Measurements from ENCODE around the gene ICOS. TPM values are rescaled to one million over a fixed set of nuclear protein-coding genes. Genes with fewer than 3 reads are reported as not detected.

The ICOS gene
- total and polyA plus RNA-seq, 9 of the 15 experiments (the other 6 are each of a cell fraction or from before 2014, with no cell fraction given) = not detected

DNA sequence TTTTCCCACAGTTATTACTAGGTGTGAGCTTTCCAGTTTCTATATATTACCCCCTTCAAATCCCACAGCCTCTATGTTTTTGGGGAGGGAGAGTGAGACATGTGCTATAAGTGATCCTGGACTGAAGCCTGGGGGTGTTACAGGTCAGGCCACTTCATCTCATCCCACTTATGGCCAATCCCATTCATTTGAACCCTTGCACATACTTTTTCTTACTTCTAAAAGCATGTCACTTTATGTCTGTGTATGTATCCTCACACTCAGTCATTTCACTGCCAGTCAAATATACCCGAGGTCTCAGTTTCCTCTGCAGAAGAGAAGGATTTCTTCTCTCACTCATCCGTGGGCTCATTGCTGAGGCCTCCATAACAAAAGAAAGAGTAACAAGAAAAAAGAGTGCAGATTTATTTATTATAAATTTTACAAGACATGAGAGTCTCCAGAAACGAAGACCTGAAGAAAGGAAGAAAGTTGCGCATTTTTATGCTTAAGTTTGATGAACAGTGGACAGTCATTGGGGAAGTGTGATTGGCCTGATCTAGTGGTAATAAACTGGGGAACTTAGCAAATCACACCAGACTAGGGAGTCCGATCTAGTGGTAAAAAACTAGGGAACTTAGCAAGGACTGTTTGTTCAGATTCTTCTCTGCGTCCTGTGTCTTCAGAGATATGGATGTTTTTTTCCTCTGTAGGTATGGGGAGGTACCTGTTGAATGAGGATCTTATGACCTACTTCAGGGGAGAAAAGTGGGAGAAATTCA lies 52.1 kb downstream of the ICOS start:
- no peaks in the 10 kb centered on the region for H3K79me2 ChIP-seq (ENCODE audit: control insufficient read depth, insufficient read depth, low read length)
- H3K4me3 ChIP-seq = no peak overlapping the region
- CTCF ChIA-PET (ENCODE audit: low intra/inter-chr PET ratio) = no interaction called here
- no peaks in the 10 kb centered on the region; the same call in 1 of the 2 replicates for H4K20me1 ChIP-seq (replicated peaks; ENCODE audit: control insufficient read depth, insufficient read depth, low read length)
- in situ Hi-C loops (cut with MboI) = no loop called here
- no peaks in the 10 kb centered on the region for H3K36me3 ChIP-seq (ENCODE audit: control insufficient read depth, insufficient read depth, low read length)
- no peak for ATAC-seq
- TF ChIP-seq LCOR (CRISPR knock-in tag; IDR thresholded peaks at IDR 0.05) (no peak), STAT5A (IDR thresholded peaks at IDR 0.05; ENCODE audit: borderline replicate concordance, low read length) (no peak), PBX2 (CRISPR knock-in tag; IDR thresholded peaks at IDR 0.05; ENCODE audit: low read depth) (no peak), PBX2 (tag; conservative IDR thresholded peaks at IDR 0.05; ENCODE audit: low read depth) (no peak), SIN3B (IDR thresholded peaks at IDR 0.05; ENCODE audit: low read depth) (no peak), PHTF2 (CRISPR knock-in tag; IDR thresholded peaks at IDR 0.05) (no peak), ILK (tag; IDR thresholded peaks at IDR 0.05; ENCODE audit: borderline replicate concordance, low read depth) (no peak), ELF1 (tag; IDR thresholded peaks at IDR 0.05) (no peak), HSF4 (CRISPR knock-in tag; IDR thresholded peaks at IDR 0.05; ENCODE audit: borderline replicate concordance) (no peak), NUFIP1 (IDR thresholded peaks at IDR 0.05; ENCODE audit: partially characterized antibody) (no peak)
- POLR2A ChIA-PET = no interaction called here
- no peaks in the 10 kb centered on the region for H3K9me1 ChIP-seq (ENCODE audit: control insufficient read depth, insufficient read depth, low read length)
- no TSS peak for BruUV-seq (replicated peaks)
- no peak for DNase-seq (ENCODE audit: extremely low read depth in 1 of 4, low spot score in 3 of 4)
- H3K27me3 ChIP-seq (ENCODE audit: control insufficient read depth in 2 of 2, insufficient read depth in 2 of 2, low read length in 2 of 2) = no peaks in the 10 kb centered on the region
- H3K9me3 ChIP-seq (replicated peaks; ENCODE audit: control insufficient read depth, insufficient read depth, low read depth, low read length) = no peaks in the 10 kb centered on the region
- no peak overlapping the region for H2AFZ ChIP-seq (ENCODE audit: low read depth, low read length)
- H3K27ac ChIP-seq (ENCODE audit: extremely low read depth, low read depth, low read length) = no peak overlapping the region
- no peak overlapping the region for H3K4me2 ChIP-seq (ENCODE audit: insufficient read depth, low read length)
- intact Hi-C loops (cut with micrococcal nuclease) = no loop called here
- 0% methylated on average over 6 of the region's 6 CpGs for WGBS (ENCODE audit: insufficient coverage, low coverage, missing lambda C conversion rate)
- no peaks in the 10 kb centered on the region for H3K4me1 ChIP-seq (replicated peaks in 1 of 2; ENCODE audit: control insufficient read depth in 2 of 2, insufficient read depth in 2 of 2, low read length in 2 of 2)
- no peak for FAIRE-seq
- H3K9ac ChIP-seq (ENCODE audit: insufficient read depth in 1 of 2, low read depth in 2 of 2, low read length in 2 of 2) = no peak overlapping the region

Data from K562 (cell line).